Measurements from ENCODE around the gene ZNF700. TPM values are rescaled to one million over a fixed set of nuclear protein-coding genes. Genes with fewer than 3 reads are reported as not detected.
"Not testable (repeated sequence)": the region's sequence is repeated elsewhere in the genome, so short reads cannot be mapped to it uniquely, and the experiment has no call there.

ZNF700 gene
- total and polyA plus RNA-seq, 2 donors (not counting 3 experiments of a cell fraction or from before 2014, with no cell fraction given), result 2.3 to 7.9 TPM

- TF ChIP-seq MAX (IDR thresholded peaks at IDR 0.05; ENCODE audit: insufficient read depth, insufficient read length), result no peak
- TF ChIP-seq JUN (IDR thresholded peaks at IDR 0.05; ENCODE audit: borderline replicate concordance, insufficient read depth, insufficient read length, low read depth), result no peak
- no peak overlapping the region for H3K4me2 ChIP-seq (ENCODE audit: insufficient read depth, low read length)
- no peaks in the 10 kb centered on the region for H3K9me1 ChIP-seq (replicated peaks; ENCODE audit: control insufficient read depth, extremely low read depth, insufficient read depth, low read length)
- peaks cover 34% of the 10 kb centered on the region for H3K9me3 ChIP-seq (replicated peaks; ENCODE audit: control insufficient read depth, insufficient read depth, low read length)
- CTCF ChIA-PET, result no interaction called here
- FAIRE-seq (no peak), DNase-seq (ENCODE audit: low read depth, low spot score) (no peak)
- no peak overlapping the region for H3K4me3 ChIP-seq (replicated peaks in 1 of 3; ENCODE audit: insufficient read depth in 1 of 3, low read depth in 1 of 3, low read length in 3 of 3)
- H4K20me1 ChIP-seq (replicated peaks; ENCODE audit: control insufficient read depth, extremely low read depth, insufficient read depth, low read length), result no peaks in the 10 kb centered on the region
- dilution Hi-C loops (cut with MboI; ENCODE audit: extremely low pct_ligation_motif_present, low sequenced_read_pairs) (no loop called here), intact Hi-C loops (cut with micrococcal nuclease) (no loop called here)
- H3K27ac ChIP-seq (ENCODE audit: insufficient read depth, low read depth, low read length), result no peak overlapping the region
- no TSS peak for BruUV-seq (replicated peaks)
- no peaks in the 10 kb centered on the region for H3K79me2 ChIP-seq (ENCODE audit: control insufficient read depth, insufficient read depth, low read length)
- POLR2A ChIA-PET, result no interaction called here
- H2AFZ ChIP-seq (ENCODE audit: low read depth, low read length), result no peak overlapping the region
- H3K36me3 ChIP-seq (ENCODE audit: control insufficient read depth in 2 of 2, extremely low read depth in 1 of 2, insufficient read depth in 2 of 2, low read length in 2 of 2), result peaks cover 7 to 12% of the 10 kb centered on the region in 2 experiments
- no peaks in the 10 kb centered on the region for H3K4me1 ChIP-seq (ENCODE audit: control insufficient read depth, extremely low read depth, insufficient read depth, low read length)
- no peaks in the 10 kb centered on the region for H3K27me3 ChIP-seq (ENCODE audit: control insufficient read depth in 2 of 2, insufficient read depth in 2 of 2, low read length in 2 of 2)
- H3K9ac ChIP-seq (replicated peaks; ENCODE audit: extremely low read depth, insufficient read depth, low read length), result no peak overlapping the region
Observed at GRCh38 chr19:11949201-11949600, 24.3 kb downstream of the ZNF700 start.

- H3K9me1 ChIP-seq (replicated peaks; ENCODE audit: control insufficient read depth, extremely low read depth, insufficient read depth, low read length); H3K4me3 ChIP-seq (replicated peaks in 1 of 3; ENCODE audit: insufficient read depth in 1 of 3, low read depth in 1 of 3, low read length in 3 of 3); intact Hi-C loops (cut with micrococcal nuclease); H2AFZ ChIP-seq (ENCODE audit: low read depth, low read length); H3K27ac ChIP-seq (ENCODE audit: insufficient read depth, low read depth, low read length); dilution Hi-C loops (cut with MboI; ENCODE audit: extremely low pct_ligation_motif_present, low sequenced_read_pairs); CTCF ChIA-PET; BruUV-seq (replicated peaks); H4K20me1 ChIP-seq (replicated peaks; ENCODE audit: control insufficient read depth, extremely low read depth, insufficient read depth, low read length); FAIRE-seq; DNase-seq (ENCODE audit: low read depth, low spot score); H3K4me1 ChIP-seq (ENCODE audit: control insufficient read depth, extremely low read depth, insufficient read depth, low read length); POLR2A ChIA-PET; H3K79me2 ChIP-seq (ENCODE audit: control insufficient read depth, insufficient read depth, low read length); H3K9ac ChIP-seq (replicated peaks; ENCODE audit: extremely low read depth, insufficient read depth, low read length); H3K4me2 ChIP-seq (ENCODE audit: insufficient read depth, low read length); H3K27me3 ChIP-seq (ENCODE audit: control insufficient read depth in 2 of 2, insufficient read depth in 2 of 2, low read length in 2 of 2): not testable (repeated sequence)
- Histone ChIP-seq H3K36me3 (ENCODE audit: control insufficient read depth in 2 of 2, extremely low read depth in 1 of 2, insufficient read depth in 2 of 2, low read length in 2 of 2) (peaks cover 7 to 12% of the 10 kb centered on the region in 2 experiments), H3K9me3 (replicated peaks; ENCODE audit: control insufficient read depth, insufficient read depth, low read length) (peaks cover 31% of the 10 kb centered on the region)
Observed at GRCh38 chr19:11949614-11950080, 24.7 kb downstream of the ZNF700 start.

All from endothelial cell of umbilical vein (primary cell).